HepG2 (cell line): Measurements from ENCODE around the gene TMEM222. TPM values are rescaled to one million over a fixed set of nuclear protein-coding genes. Genes with fewer than 3 reads are reported as not detected.

Experiments
- AGO1 ChIP-seq: fragments of 200-400 bp; formaldehyde crosslinking; IDR thresholded peaks from 2 replicates; pipeline ENCODE4 v1.6.1; 2017; ENCODE audit warnings: mild to moderate bottlenecking, low read depth, low read length, moderate library complexity; ENCODE audit not compliant: poor library complexity, severe bottlenecking
- ARID4A ChIP-seq: sonication (generic); formaldehyde crosslinking; IDR thresholded peaks from 2 replicates; pipeline ENCODE4 v1.5.0; 2020; ENCODE audit warnings: mild to moderate bottlenecking, missing genetic modification reagents, borderline replicate concordance
- EED ChIP-seq: sonication (generic); formaldehyde crosslinking; IDR thresholded peaks from 2 replicates; pipeline ENCODE4 v1.5.0; 2020; ENCODE audit warnings: mild to moderate bottlenecking, missing genetic modification reagents
- GLI4 ChIP-seq: sonication (generic); formaldehyde crosslinking; IDR thresholded peaks from 2 replicates; pipeline ENCODE4 v1.5.1; 2020; ENCODE audit warnings: missing genetic modification reagents, mild to moderate bottlenecking, moderate library complexity, borderline replicate concordance
- MXI1 ChIP-seq: IDR thresholded peaks from 3 replicates; pipeline ENCODE4 v1.6.1; 2012; ENCODE audit warnings: low read depth, low read length, inconsistent platforms, borderline replicate concordance
- NFKBIZ ChIP-seq: IDR thresholded peaks from 2 replicates; pipeline ENCODE4 v1.6.1; 2018; ENCODE audit warnings: missing genetic modification reagents, missing compliant biosample characterization
- PRDM4 ChIP-seq: sonication (generic); formaldehyde crosslinking; IDR thresholded peaks from 2 replicates; pipeline ENCODE4 v1.9.0; 2021; ENCODE audit warnings: missing genetic modification reagents, borderline replicate concordance
- ZFP36 ChIP-seq: fragments of 150-350 bp; IDR thresholded peaks from 2 replicates; pipeline ENCODE4 v1.6.1; 2018; ENCODE audit warnings: borderline replicate concordance, low read length, low read depth; ENCODE audit not compliant: partially characterized antibody
- ZHX2 ChIP-seq, 2 experiments: sonication (generic) in 1 of 2; formaldehyde crosslinking in 1 of 2; IDR thresholded peaks; 2 replicates each; pipeline versions ENCODE4 v1.6.1 to v1.9.0; 2014 to 2022; ENCODE audit warnings: antibody characterized with exemption in 1 of 2, borderline replicate concordance in 1 of 2, inconsistent platforms in 1 of 2, low read depth in 1 of 2, missing genetic modification reagents in 1 of 2
- ZNF17 ChIP-seq: sonication (generic); formaldehyde crosslinking; IDR thresholded peaks from 2 replicates; pipeline ENCODE4 v1.5.0; 2020; ENCODE audit warnings: mild to moderate bottlenecking, missing genetic modification reagents
- ZNF235 ChIP-seq: sonication (generic); formaldehyde crosslinking; IDR thresholded peaks from 2 replicates; pipeline ENCODE4 v1.8.1; 2023; ENCODE audit warnings: mild to moderate bottlenecking, missing genetic modification reagents, borderline replicate concordance
- ZNF264 ChIP-seq: sonication (generic); formaldehyde crosslinking; IDR thresholded peaks from 2 replicates; pipeline ENCODE4 v1.4.0; 2020; ENCODE audit warnings: missing genetic modification reagents
- ZNF557 ChIP-seq: sonication (generic); formaldehyde crosslinking; IDR thresholded peaks from 2 replicates; pipeline ENCODE4 v1.4.0; 2020; ENCODE audit warnings: missing genetic modification reagents
- polyA plus RNA-seq, 8 experiments: library from polyadenylated mRNA; depleted of rRNA in 3 of 8; stranded (reverse) in 7 of 8; unstranded in 1 of 8; fragments of >200 nt; fragmentation: Illumina TruSeq in 4 of 8; extraction: Trizol in 4 of 8; gene quantifications; 2 replicates each; pipeline versions ENCODE4 v1.2.1 to v1.2.3, GENCODE V29; 2011 to 2016; ENCODE audit warnings: low read depth in 4 of 8, missing spikeins in 1 of 8, mixed read lengths in 1 of 8; ENCODE audit not compliant: insufficient read depth in 1 of 8
- total RNA-seq, 5 experiments: library from RNA; depleted of rRNA; stranded (reverse); fragments of >200 nt; fragmentation: Illumina TruSeq; extraction: Trizol; gene quantifications; 2 replicates each; pipeline ENCODE4 v1.2.3, GENCODE V29; 2016; ENCODE audit warnings: low read depth in 1 of 5

TMEM222 gene
- total and polyA plus RNA-seq, 2 of the 13 experiments (the other 11 are each of a cell fraction or from before 2014, with no cell fraction given): 22.7 to 29.6 TPM

GRCh38 chr1:27321813-27322568 is at the start of gene TMEM222 (continued):
- TF ChIP-seq ZHX2 (IDR thresholded peaks at IDR 0.05; ENCODE audit: low read depth) (peak; percentile 93), ZHX2 (CRISPR knock-in tag; IDR thresholded peaks at IDR 0.05; ENCODE audit: borderline replicate concordance) (no peak), ARID4A (CRISPR knock-in tag) (peak; percentile 95), EED (CRISPR knock-in tag) (peak; percentile 76; the same call in 1 of the 2 replicates), AGO1 (no peak), PRDM4 (CRISPR knock-in tag) (no peak), GLI4 (CRISPR knock-in tag) (no peak), ZFP36 (no peak), ZNF235 (peak; percentile 75), ZNF264 (CRISPR knock-in tag) (peak; percentile 57; the same call in 1 of the 2 replicates), ZNF17 (CRISPR knock-in tag) (no peak), ZNF557 (CRISPR knock-in tag) (0 out of 2 replicates have a peak, but pooled peaks have one; percentile 49), MXI1 (peak; percentile 79; the same call in 2 of the 3 replicates), NFKBIZ (CRISPR knock-in tag) (no peak)
